Right ventricle myocardium superior (tissue), 1 donor: ENCODE measurements around the gene DCUN1D5. TPM values are rescaled to one million over a fixed set of nuclear protein-coding genes. Genes with fewer than 3 reads are reported as not detected.

Experiments used
- ATAC-seq: fragments of 200-7000 bp; cut with Tn5 transposase; one replicate; pipeline ENCODE4 v1.9.1; 2020; ENCODE audit warnings: mild to moderate bottlenecking; ENCODE audit not compliant: poor library complexity
- DNase-seq: peaks from one replicate; pipeline ENCODE4 v3.0.0-alpha.2; 2020
- intact Hi-C: fragments of 100-400 bp; cut with DNase I; formaldehyde crosslinking; loops from one replicate; pipeline ENCODE4 v1.11.2; 2022
- long read RNA-seq: library from polyadenylated mRNA; unstranded; transcript quantifications from one replicate; pipeline ENCODE4 v2.0.0, GENCODE V29; 2021
- total RNA-seq: library from RNA; stranded (reverse); fragmentation: NEBNext Ultra II Directional; extraction: Animal tissue kit (Norgen Biotek cat#: 25700); gene quantifications from one replicate; pipeline ENCODE4 v1.2.1, GENCODE V29; 2021
- donor health status: DM: no; HTN: yes; CAD: no; lungs with severe emphysema.

DCUN1D5 gene
- 24.0 TPM for total RNA-seq
- long read RNA-seq, transcript DCUN1D5-201 (8 exons, 1,337 nt), result major isoform, 66 of 69 reads
- long read RNA-seq, partial matches to known transcripts, result 0 of 69 reads
- long read RNA-seq, other reads (novel, unspliced or antisense), result 1 of 69 reads

DNA sequence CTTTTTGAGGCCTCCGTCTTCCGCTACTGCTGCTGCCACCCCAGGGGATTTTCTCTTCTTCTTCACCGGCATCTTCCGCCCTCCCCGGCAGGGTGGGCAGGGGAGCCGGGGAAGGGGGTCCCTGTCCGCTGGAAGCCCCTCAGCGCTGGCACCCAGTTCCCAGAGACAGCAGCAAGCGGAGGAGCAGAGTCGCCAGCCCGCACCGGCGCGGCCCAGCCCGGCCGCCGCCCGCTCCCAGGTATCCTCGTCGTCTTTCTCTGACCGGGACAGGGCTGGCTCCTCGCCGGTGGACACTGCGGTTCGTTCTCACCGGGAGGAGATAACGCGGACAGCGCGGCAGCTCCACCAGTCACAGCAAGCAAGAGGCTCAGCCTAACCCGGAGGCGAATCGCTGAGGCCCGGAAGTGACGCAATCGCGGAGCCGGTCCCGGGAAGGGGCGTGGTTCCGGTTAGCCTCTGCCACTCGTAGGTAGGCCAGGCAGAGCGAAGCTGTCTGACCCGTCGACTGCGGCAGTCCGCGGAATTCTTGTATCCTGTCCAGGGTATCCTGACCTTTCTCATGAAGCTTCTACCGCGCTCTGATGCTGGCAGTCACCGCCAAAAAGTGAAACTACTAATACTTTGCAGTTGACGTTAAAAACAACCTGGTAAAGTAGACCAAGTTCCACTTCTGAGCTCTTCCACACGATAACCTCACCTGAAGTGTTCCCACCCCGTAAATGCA lies at the start of gene DCUN1D5:
Gene DCUN1D5 (minus strand): TSS at position 360 of the 724 bp plus-strand sequence. CDS start 288 bp downstream, at position 72.
- ATAC-seq (peak; percentile 100), DNase-seq (peak; percentile 98)
- intact Hi-C loops, result no loop called here

GRCh38 chr11:103125462-103125861 lies 33.5 kb upstream of the DCUN1D5 start:
- intact Hi-C loops, result no loop called here
- no peak for DNase-seq
- ATAC-seq, result no peak

DNA sequence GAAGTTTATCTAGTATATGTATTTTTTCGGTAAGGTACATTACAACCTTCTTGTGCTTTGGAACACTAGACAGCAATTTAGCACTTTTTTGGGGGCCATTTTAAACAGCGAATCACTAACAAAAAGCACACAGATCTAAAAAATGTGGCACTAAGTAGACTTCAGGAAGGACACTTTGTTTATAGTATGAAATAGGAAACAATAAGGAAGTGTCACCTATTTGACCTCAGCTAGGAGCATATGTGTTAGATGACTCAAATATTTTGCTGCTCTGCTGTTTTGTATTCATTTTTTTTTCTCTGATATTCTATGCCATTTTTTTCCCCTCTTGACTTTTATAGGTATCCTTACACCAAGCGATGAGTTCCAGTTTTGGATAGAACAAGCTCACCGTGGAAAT lies 22.9 kb upstream of the DCUN1D5 start:
- intact Hi-C loops, result no loop called here
- ATAC-seq (no peak), DNase-seq (no peak)

DNA sequence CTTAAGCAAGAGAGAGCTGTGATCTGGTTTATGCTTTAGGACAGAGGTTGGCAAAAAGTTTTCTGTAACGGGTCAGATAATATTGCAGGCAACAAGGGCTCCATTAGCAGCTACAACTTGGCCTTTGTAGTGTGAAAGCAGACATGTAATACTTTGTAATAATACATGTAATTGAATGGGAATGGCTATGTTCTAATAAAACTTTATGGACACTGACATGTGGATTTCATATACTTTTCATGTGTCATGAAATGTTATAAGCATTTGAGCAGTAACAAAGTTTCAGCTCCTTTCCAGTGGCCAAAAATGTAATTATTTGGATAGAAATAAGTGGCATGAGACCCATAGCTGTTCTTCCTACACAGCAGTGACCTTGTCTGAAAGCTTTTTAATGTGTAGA lies 20.4 kb upstream of the DCUN1D5 start:
- DNase-seq, result no peak
- intact Hi-C loops, result no loop called here
- no peak for ATAC-seq

GRCh38 chr11:103111400-103111799 lies 19.4 kb upstream of the DCUN1D5 start:
- intact Hi-C loops, result no loop called here
- ATAC-seq (no peak), DNase-seq (no peak)

DNA sequence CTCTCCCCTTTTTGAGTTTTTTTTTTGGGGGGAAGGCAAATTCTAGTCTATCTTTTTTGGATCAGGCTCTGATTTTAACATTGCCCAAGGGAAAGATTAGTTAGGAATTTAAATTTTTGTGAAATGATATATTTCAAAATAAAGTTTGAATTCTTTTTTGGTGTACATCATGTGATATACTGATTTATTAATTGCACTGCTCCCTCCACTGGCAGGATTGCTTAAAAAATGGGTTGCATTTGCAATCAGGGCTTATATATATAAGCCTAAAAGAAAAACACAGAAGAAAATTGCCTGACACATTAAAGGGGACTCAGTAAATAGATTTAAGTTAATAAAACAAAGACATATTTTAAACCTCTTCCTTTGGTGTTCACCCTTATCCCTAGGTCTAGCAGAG lies 18.4 kb upstream of the DCUN1D5 start:
- intact Hi-C loops, result no loop called here
- ATAC-seq, result no peak
- DNase-seq, result no peak

GRCh38 chr11:103109818-103110388 lies 17.9 kb upstream of the DCUN1D5 start:
- DNase-seq (peak; percentile 42), ATAC-seq (peak; percentile 18)
- intact Hi-C loops, result no loop called here

DNA sequence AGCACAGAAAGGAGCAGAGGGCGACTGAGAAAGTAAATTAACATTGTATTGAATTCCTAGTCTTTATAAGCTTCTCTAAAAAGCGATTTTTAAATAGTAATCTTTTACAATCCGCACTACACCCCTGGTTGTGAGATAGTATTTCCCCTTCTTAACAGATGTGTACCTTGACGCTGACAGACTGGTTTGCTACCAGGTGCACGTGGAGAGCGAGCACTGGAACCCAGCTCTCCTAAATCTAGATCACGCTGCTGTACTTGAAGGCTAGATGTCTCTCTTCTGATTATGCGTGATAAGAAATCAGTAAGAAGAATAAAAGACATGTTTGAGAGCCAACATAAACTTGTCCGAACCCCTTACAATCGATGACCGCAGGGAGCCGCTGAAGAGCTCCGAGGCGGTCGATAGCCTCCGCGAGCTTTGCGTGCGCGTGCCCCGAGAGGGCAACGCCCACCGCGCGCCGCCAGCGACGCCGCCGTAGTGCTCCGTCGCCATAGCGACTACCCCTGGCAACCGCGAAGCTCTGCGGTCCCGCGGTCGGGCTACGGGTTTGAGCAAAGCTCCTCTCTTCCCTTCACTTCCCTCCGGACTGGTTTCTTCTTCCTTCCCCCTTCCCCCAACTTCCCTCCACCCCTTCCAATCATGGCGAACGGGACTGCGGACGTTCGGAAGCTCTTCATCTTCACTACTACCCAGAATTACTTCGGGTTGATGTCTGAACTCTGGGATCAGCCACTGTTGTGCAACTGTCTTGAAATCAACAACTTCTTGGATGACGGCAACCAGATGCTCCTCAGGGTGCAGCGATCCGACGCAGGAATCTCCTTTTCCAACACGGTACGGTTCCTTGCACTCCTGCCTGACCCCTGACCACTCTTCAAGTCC lies 17.2 kb upstream of the DCUN1D5 start, which contains the start of gene DYNC2H1:
Gene DYNC2H1 (plus strand): TSS at position 494 of the 885 bp plus-strand sequence. CDS start 149 bp downstream, at position 643.
- intact Hi-C loops, result no loop called here
- peak; percentile 100 for ATAC-seq
- peak; percentile 94 for DNase-seq

GRCh38 chr11:103097279-103097678 lies 5.3 kb upstream of the DCUN1D5 start:
- intact Hi-C loops, result no loop called here
- no peak for DNase-seq
- no peak for ATAC-seq

DNA sequence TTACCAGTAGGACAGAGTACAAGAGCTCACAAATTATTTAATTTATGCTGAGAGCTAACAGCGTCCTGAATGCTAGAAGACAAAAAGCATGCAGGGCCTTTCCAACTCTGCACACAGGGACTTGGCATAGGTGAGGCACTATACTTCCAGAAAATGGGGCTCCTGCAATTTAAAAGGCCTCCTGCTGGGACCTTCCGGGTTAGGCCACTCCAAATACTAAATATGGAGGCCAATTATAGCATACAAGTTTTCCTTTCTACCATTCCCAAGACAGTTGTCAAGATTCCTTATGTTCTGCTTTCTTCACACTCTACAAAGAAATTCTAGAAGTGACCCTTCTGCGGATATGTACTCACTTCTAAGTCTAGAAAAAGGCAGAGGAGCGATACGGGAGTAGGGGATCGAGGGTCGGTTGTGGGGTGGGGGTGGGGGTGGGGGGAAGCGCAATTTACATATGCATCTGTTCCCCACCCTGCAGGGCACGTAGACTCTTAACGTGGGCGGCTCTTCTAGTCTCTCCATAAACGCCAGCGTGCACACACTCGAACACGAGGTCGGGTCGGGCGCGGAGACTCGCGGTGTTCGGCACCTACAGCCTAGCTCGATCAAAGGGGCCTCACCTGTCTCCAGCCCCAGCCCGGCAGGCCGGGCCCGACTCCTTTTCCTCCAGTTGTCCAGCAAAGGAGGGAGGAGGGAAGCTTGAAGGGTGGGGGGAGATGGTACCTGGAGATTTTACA lies 728 bp downstream of the DCUN1D5 start:
- ATAC-seq, result peak; percentile 73
- DNase-seq, result peak; percentile 51
- intact Hi-C loops, result no loop called here

DNA sequence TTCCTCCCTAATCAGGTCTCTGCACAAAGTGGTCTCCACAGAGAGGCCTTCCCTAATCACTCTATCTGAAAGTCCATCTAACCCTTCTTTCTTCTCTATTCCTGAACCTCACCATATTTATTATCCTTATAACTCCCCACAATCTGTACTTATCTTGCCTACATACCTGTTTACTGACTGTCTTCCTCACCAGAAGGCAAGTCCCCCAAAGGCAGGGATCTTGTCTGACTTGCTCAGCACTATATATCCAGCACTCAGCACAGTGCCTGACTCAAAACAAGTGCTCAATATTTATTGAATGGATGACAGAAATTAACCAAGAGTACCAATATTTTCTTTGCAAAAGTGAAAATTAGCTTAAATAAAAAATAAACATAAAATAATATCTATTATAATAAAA lies 5.5 kb downstream of the DCUN1D5 start:
- DNase-seq (no peak), ATAC-seq (no peak)
- intact Hi-C loops, result no loop called here

DNA sequence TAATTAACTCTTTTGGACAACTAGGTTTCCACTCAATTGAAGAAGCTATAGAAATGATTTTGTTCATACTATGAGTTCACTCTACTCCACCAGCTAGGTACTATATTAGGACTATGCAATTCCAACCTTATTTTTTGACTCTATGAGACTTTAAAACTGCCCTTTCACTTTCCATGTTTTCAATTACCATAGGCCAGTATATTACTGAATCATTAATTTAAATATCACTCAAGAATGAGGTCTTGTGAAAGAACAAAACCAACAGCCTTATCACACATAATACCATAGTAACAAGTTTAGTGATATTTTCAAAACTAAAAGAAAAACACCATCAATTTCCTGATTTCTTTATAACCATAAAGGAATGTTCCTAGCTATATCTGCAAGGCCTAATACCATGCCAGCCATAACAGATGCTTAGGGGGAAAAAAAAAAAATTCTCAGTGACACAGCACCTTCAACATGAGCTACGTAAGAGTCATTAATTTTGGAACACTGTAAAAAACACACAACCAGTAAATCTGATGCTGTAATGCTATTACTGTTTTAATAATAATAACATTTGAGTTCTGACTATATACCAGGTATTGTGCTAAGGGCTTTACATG lies 6.1 kb downstream of the DCUN1D5 start:
- ATAC-seq (no peak), DNase-seq (no peak)
- intact Hi-C loops, result no loop called here

DNA sequence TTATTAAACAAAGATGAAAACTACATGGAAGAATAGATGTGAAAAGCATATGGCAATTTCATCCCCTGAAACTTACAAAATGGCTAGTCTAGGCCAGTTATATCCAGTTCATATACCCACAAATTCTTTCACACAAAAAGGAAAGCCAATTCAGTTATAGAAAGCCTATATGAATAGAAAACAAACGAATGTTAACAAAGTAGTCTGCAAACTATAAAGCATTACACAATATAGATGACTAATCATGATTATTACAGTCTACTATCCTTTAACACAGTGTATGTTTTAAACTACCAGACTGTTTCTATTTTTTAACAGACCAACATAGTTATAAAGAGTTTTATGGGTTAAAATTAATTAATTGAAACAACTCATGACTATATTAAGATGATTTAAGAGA lies 12.1 kb downstream of the DCUN1D5 start:
- intact Hi-C loops, result no loop called here
- DNase-seq, result no peak
- ATAC-seq, result no peak

- intact Hi-C loops, result no loop called here
- DNase-seq (no peak), ATAC-seq (no peak)
These were observed 13.2 kb downstream of the DCUN1D5 start for GRCh38 chr11:103078710-103079109.

GRCh38 chr11:103077554-103077953 lies 14.4 kb downstream of the DCUN1D5 start:
- ATAC-seq (no peak), DNase-seq (no peak)
- intact Hi-C loops, result no loop called here

GRCh38 chr11:103076361-103076760 lies 15.6 kb downstream of the DCUN1D5 start:
- ATAC-seq, result no peak
- intact Hi-C loops, result no loop called here

GRCh38 chr11:103071008-103071407 lies 21.0 kb downstream of the DCUN1D5 start:
- DNase-seq (no peak), ATAC-seq (no peak)
- intact Hi-C loops, result no loop called here

More at GRCh38 chr11:103076361-103076760, 15.6 kb downstream of the DCUN1D5 start:
- DNase-seq, result no peak

- intact Hi-C loops, result no loop called here
- ATAC-seq, result no peak
- DNase-seq, result no peak
These were observed 21.8 kb downstream of the DCUN1D5 start for GRCh38 chr11:103070142-103070541.
